HG03520 (cell line): ENCODE measurements around the gene TECTA.
"Not testable (repeated sequence)": the region's sequence is repeated elsewhere in the genome, so short reads cannot be mapped to it uniquely, and the experiment has no call there.

Experiments
- ATAC-seq: cut with Tn5 transposase; IDR thresholded peaks from one replicate; pipeline ENCODE4 v1.9.1; 2021; ENCODE audit warnings: mild to moderate bottlenecking, moderate library complexity; ENCODE audit not compliant: unreplicated experiment

TECTA gene

DNA sequence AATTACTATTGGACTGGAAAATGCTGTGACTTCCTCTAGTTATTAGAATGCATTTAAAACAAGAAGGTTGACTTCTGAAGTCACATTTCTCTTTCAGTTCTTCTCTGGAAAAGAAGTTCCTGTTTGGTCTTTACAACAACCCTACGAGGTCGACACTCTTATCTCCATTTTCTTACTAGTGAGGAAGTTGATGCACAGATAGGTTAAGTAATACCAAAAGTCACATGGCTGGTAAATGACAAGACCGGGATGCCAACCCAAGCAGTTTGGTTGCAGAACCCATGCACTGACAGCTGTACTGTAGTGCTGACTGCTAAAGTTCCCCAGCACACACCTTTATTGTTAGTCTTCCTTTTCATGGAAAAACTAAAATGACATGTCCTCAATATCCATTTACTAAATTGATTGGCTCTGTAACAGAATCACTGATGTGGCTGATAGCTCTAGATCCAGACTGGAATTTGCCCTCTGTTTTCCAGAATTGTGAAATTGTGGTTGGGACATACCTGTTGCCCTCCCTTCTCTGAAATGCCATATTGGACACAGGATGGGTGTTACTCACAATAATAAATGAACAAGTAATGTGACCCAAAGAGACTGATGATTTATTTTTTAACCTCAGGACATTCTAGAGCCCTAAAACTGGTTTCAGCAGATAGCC, 9.4 kb upstream of the TECTA start:
- ATAC-seq: no peak

- ATAC-seq: no peak
These were observed 5.5 kb upstream of the TECTA start for GRCh38 chr11:121095561-121095960.

- no peak for ATAC-seq
These were observed 1.7 kb upstream of the TECTA start for GRCh38 chr11:121099364-121099763.

GRCh38 chr11:121099885-121100284, 1.2 kb upstream of the TECTA start:
- no peak for ATAC-seq

- no peak for ATAC-seq
These were observed 3.3 kb downstream of the TECTA start for GRCh38 chr11:121104312-121104762.

DNA sequence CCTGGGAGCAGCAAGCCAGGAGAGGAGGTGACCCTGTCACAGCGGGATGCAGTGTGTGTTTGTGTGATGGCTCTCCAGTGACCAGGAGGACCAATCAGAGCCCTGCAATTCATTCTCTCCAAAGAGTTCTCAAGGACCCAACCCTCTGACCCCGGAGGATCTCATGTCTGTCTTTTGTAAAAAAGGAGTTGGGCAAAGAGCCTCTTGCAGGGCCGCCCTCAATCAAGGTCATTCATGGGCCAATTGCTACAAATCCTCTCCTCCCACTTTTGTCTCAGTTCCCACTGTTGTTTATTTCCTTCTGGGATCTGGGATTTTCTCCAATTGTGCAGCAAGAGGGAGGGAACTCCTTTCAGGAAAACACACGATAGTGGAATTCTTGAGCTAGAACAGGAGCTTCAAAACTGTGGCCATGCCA, 4.0 kb downstream of the TECTA start:
- ATAC-seq: no peak

- no peak for ATAC-seq
These were observed 4.6 kb downstream of the TECTA start for GRCh38 chr11:121105481-121106195.

DNA sequence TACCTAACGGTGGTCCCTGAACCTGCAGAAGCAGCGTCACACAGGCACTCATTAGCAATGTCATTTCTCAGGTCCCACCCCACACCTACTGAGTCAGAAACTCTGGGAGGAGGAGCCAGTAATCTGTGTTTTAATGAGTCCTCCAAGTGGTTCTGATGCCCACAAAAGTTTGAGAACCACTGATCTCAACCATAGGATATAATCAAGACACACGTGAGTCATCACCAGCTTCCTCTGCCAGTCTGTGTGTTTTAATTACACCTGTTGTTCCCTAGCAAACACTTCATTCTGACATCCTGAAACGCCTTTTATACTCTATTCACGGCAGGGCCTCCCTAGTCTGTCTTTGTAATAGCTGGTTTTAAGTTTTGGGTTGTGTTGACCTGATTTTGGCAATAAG, 5.8 kb downstream of the TECTA start:
- ATAC-seq: no peak

- no peak for ATAC-seq
These were observed 7.4 kb downstream of the TECTA start for GRCh38 chr11:121108413-121108812.

GRCh38 chr11:121109471-121109870, 8.4 kb downstream of the TECTA start:
- ATAC-seq: no peak

GRCh38 chr11:121109916-121110586, 9.0 kb downstream of the TECTA start:
- no peak for ATAC-seq

- ATAC-seq: no peak
These were observed 10.1 kb downstream of the TECTA start for GRCh38 chr11:121110871-121111724.

GRCh38 chr11:121112498-121113455, 11.7 kb downstream of the TECTA start:
- no peak for ATAC-seq

DNA sequence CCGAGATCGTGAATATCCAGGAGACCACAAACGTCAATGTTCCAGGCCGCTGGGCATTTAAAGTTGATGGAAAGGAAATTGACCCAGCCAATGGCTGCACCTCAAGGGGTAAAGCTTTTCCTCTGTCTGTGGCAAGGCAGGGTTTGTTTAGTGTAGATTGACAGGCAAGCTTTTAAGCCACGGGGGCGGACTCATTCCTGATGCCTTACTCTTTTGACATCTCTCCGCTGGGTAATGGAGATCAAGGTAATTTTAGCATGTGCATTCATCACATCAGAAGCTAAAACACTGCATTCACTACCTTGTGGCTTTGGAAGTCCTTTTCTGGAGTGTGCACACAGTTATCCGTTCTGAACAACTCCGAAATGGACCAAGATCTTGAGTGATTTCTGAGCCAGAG, 12.6 kb downstream of the TECTA start:
- no peak for ATAC-seq

DNA sequence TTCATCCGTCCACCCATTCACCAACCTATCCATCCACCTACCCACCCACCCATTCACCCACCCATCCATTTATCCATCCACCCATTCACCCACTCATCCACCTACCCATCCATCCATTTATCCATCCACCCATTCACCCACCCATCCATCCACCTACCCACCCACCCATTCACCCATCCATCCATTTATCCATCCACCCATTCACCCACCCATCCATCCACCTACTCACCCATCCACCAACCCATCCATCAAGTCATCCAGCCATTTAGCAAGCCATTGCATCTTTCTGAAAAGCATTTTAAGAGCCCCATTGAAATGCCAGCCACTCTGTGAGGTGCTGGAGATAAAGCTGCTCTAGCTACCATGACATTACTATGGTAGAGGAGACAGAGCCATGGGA, 14.0 kb downstream of the TECTA start:
- ATAC-seq: not testable (repeated sequence)

GRCh38 chr11:121117788-121118187, 16.7 kb downstream of the TECTA start:
- no peak for ATAC-seq

DNA sequence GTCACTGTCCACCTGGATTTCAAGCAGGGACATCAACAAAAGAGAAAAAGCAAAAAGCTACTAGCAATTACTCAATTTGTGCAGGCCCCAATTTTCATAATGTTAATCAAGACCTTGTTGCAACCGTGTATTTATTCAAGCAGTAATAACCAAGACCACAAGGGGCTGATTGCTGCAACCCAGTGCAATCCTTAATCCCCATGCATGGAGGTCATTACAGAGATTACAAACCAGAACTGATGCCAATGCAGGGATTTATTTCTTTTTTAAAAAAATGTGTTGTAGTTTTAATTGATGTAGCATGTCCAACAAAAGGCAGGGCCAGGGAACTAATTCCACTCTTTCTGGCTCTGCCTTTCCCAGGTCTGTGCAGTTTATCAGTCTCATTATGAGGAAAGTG, 18.4 kb downstream of the TECTA start:
- no peak for ATAC-seq

GRCh38 chr11:121122328-121122727, 21.3 kb downstream of the TECTA start:
- ATAC-seq: no peak

DNA sequence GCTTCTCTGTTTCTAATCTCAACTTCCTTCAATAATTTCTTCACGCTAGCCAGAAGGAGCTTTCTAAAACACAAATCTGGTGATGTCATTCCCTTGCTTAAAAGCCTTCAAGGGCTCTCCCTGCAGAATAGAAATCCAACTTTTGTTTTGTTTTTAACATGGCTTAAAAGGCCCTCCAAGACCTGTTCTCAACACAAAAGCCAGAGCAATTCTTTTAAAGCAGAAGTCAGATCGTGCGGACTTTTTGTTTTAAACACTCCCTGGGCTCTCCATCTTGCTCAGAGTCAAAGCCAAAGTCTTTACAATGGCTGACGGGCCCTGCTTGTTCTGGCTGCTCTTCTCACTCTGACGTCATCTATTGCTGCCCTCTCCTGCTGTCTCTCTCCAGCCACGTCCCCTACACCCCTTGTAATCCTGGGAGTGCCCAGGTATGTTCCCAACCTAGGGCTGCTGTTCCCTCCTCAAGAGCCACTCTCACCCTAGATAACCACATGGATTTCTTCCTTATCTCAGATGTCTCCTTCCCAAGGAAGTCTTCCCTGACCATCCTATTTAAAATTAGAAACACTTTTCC, 22.5 kb downstream of the TECTA start:
- no peak for ATAC-seq

DNA sequence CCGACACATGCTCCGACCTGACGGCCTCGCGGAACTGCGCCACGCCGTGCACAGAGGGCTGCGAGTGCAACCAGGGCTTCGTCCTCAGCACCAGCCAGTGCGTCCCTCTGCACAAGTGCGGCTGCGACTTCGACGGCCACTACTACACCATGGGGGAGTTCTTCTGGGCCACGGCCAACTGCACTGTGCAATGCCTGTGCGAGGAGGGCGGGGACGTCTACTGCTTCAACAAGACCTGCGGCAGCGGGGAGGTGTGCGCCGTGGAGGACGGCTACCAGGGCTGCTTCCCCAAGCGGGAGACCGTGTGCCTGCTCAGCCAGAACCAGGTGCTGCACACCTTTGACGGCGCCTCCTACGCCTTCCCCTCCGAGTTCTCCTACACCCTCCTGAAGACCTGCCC, 26.8 kb downstream of the TECTA start:
- no peak for ATAC-seq
